Endothelial cell (in vitro differentiated cells): ENCODE data around the gene BCL11A. TPM values are rescaled to one million over a fixed set of nuclear protein-coding genes. Genes with fewer than 3 reads are reported as not detected.

Experiments used
- DNase-seq: peaks from one replicate; pipeline ENCODE4 v3.0.0; 2021; ENCODE audit warnings: low spot score
- H3K27ac Mint-ChIP-seq: one replicate; pipeline ENCODE4 v1.8.0; 2021; ENCODE audit warnings: mixed read lengths, inconsistent platforms; ENCODE audit not compliant: unreplicated experiment
- H3K27me3 Mint-ChIP-seq: one replicate; pipeline ENCODE4 v1.8.0; 2021; ENCODE audit warnings: mild to moderate bottlenecking, moderate library complexity, mixed read lengths, inconsistent platforms; ENCODE audit not compliant: unreplicated experiment
- H3K36me3 Mint-ChIP-seq: one replicate; pipeline ENCODE4 v1.8.0; 2021; ENCODE audit warnings: mild to moderate bottlenecking, low read depth, mixed read lengths, inconsistent platforms; ENCODE audit not compliant: unreplicated experiment
- H3K4me1 Mint-ChIP-seq: one replicate; pipeline ENCODE4 v1.8.0; 2021; ENCODE audit warnings: mild to moderate bottlenecking, mixed read lengths, inconsistent platforms; ENCODE audit not compliant: unreplicated experiment
- H3K4me3 Mint-ChIP-seq: one replicate; pipeline ENCODE4 v1.8.0; 2021; ENCODE audit warnings: mild to moderate bottlenecking, mixed read lengths, inconsistent platforms; ENCODE audit not compliant: unreplicated experiment
- H3K9me3 Mint-ChIP-seq: one replicate; pipeline ENCODE4 v1.8.0; 2021; ENCODE audit warnings: mixed read lengths, inconsistent platforms; ENCODE audit not compliant: unreplicated experiment
- total RNA-seq: library from RNA; stranded (reverse); fragmentation: NEBNext Ultra II Directional; extraction: Animal tissue kit (Norgen Biotek cat#: 25700); gene quantifications from one replicate; pipeline ENCODE4 v1.2.1, GENCODE V29; 2021; ENCODE audit not compliant: unreplicated experiment
- TF ChIP-seq, protein P1 (sequence below): fragments of 200-600 bp; sonication (generic); IDR thresholded peaks from one replicate; pipeline ENCODE4 v1.5.0; 2021; ENCODE audit warnings: antibody characterized with exemption; ENCODE audit not compliant: unreplicated experiment

Gene BCL11A
- total RNA-seq, 1 donor from 2014 or later, result 9.6 TPM

DNA sequence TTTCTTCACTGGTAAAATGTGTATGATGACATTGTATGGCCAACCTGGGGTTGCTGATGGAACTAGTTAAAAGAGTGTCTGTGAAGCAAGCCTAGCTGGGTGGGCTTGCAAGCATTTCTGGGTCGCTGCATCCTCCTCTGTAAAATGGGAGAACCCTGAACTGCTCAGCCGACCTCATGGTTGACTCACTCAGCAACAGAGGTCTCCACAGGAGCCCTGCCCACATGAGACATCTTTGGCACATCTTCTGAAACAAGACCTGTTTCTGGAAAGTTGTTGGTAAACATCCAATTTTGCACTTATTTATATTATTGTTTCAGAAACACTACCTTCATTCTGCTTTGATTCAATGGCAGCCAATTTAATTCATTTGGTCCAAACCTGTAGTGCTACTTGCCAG is 52.6 kb downstream of the BCL11A start:
- H3K4me3 Mint-ChIP-seq, result no peak overlapping the region
- no peak overlapping the region for H3K27ac Mint-ChIP-seq
- no peak for DNase-seq
- no peaks in the 10 kb centered on the region for H3K9me3 Mint-ChIP-seq
- H3K4me1 Mint-ChIP-seq, result peaks cover 5% of the 10 kb centered on the region
- H3K36me3 Mint-ChIP-seq, result peaks cover 4% of the 10 kb centered on the region
- peaks cover 1% of the 10 kb centered on the region for H3K27me3 Mint-ChIP-seq
- TF ChIP-seq, protein P1, sequence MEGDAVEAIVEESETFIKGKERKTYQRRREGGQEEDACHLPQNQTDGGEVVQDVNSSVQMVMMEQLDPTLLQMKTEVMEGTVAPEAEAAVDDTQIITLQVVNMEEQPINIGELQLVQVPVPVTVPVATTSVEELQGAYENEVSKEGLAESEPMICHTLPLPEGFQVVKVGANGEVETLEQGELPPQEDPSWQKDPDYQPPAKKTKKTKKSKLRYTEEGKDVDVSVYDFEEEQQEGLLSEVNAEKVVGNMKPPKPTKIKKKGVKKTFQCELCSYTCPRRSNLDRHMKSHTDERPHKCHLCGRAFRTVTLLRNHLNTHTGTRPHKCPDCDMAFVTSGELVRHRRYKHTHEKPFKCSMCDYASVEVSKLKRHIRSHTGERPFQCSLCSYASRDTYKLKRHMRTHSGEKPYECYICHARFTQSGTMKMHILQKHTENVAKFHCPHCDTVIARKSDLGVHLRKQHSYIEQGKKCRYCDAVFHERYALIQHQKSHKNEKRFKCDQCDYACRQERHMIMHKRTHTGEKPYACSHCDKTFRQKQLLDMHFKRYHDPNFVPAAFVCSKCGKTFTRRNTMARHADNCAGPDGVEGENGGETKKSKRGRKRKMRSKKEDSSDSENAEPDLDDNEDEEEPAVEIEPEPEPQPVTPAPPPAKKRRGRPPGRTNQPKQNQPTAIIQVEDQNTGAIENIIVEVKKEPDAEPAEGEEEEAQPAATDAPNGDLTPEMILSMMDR, result no peak

- no peak overlapping the region for H3K27ac Mint-ChIP-seq
- H3K27me3 Mint-ChIP-seq, result peaks cover 3% of the 10 kb centered on the region
- TF ChIP-seq, protein P1, result no peak
- peaks cover 1% of the 10 kb centered on the region for H3K4me1 Mint-ChIP-seq
- no peaks in the 10 kb centered on the region for H3K9me3 Mint-ChIP-seq
- no peak for DNase-seq
- no peak overlapping the region for H3K4me3 Mint-ChIP-seq
- peaks cover 4% of the 10 kb centered on the region for H3K36me3 Mint-ChIP-seq
Measured at GRCh38 chr2:60499651-60500265, 53.7 kb downstream of the BCL11A start.

DNA sequence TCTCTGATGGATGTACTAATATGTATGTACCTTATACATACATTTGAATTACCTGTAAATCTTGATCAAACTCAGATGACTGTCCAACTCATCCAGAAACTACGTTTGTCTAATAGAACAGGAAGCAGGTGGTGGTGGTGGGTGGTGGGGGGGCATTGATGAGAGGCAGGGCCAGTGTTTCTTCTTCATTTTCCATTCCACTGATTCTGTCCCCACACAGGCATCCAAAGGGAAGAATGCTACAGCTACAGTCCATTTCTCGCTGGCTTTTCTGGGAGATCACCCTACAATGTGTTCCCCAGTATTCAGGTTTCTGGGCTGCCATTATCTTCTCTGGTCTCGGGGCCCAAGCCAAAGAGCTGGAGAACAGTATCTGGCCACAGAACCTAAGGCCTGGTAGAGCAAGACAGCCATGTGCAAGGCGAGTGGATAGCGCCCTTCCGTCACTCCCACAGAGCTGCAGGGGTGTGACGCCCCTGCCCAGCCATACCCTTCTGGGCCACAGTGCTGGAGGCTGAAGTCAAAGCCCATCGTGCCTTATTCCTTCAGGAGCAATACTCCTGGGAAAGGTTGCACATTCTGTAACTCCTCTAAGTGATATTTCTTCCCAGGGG is 54.5 kb downstream of the BCL11A start:
- Mint-ChIP-seq H3K4me3 (no peak overlapping the region), H3K36me3 (peaks cover 4% of the 10 kb centered on the region), H3K4me1 (peaks cover 9% of the 10 kb centered on the region)

GRCh38 chr2:60498127-60498815 is 55.2 kb downstream of the BCL11A start:
- no peak overlapping the region for H3K4me3 Mint-ChIP-seq
- TF ChIP-seq, protein P1, result no peak
- H3K4me1 Mint-ChIP-seq, result peaks cover 15% of the 10 kb centered on the region
- peaks cover 4% of the 10 kb centered on the region for H3K36me3 Mint-ChIP-seq
- no peak overlapping the region for H3K27ac Mint-ChIP-seq
- DNase-seq, result no peak
- peaks cover 3% of the 10 kb centered on the region for H3K27me3 Mint-ChIP-seq
- no peaks in the 10 kb centered on the region for H3K9me3 Mint-ChIP-seq

More for the DNA sequence above, 54.5 kb downstream of the BCL11A start:
- DNase-seq, result no peak
- Mint-ChIP-seq H3K27ac (no peak overlapping the region), H3K27me3 (peaks cover 3% of the 10 kb centered on the region), H3K9me3 (no peaks in the 10 kb centered on the region)
- TF ChIP-seq, protein P1, result no peak

DNA sequence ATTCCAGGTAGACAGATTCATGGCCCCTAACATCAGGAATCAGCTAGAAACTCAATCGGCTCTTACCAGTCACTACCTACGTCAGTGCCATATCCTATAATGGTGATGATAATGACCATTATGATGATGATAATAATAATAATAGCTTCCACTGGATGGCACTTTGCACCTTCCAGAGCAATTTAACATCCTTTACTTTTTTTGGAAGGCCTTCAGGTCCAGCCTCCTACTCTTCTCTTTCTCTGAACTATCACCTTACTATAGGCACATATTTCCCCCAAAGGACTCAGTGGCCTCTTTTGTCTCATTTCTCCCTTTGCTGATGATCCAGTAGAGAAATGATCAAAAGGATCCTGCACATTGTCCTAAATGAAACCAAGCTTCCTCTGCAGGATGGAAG is 56.0 kb downstream of the BCL11A start:
- H3K4me1 Mint-ChIP-seq, result peaks cover 16% of the 10 kb centered on the region
- TF ChIP-seq, protein P1, result no peak
- H3K36me3 Mint-ChIP-seq, result peaks cover 4% of the 10 kb centered on the region
- DNase-seq, result no peak
- H3K4me3 Mint-ChIP-seq, result no peak overlapping the region
- H3K27ac Mint-ChIP-seq, result no peak overlapping the region
- H3K9me3 Mint-ChIP-seq, result no peaks in the 10 kb centered on the region
- peaks cover 3% of the 10 kb centered on the region for H3K27me3 Mint-ChIP-seq
